ENCODE data around the gene ANKRD53.

- TF ChIP-seq POLR2A (IDR thresholded peaks at IDR 0.05; ENCODE audit: low read depth, low read length) = no peak
- TF ChIP-seq CTCF (IDR thresholded peaks at IDR 0.05; ENCODE audit: extremely low read depth in 1 of 2, insufficient read depth in 1 of 2, low read depth in 1 of 2, low read length in 2 of 2) = no peak
- TF ChIP-seq MAX (IDR thresholded peaks at IDR 0.05; ENCODE audit: insufficient read depth, insufficient read length) = no peak
- TF ChIP-seq GATA2 (IDR thresholded peaks at IDR 0.05; ENCODE audit: insufficient read depth, insufficient read length, low read depth, low read length) = no peak
These were observed 3.8 kb upstream of the ANKRD53 start for GRCh38 chr2:70974592-70974991.

All from endothelial cell of umbilical vein (primary cell).